ENCODE results near the gene MYBPH.

MYBPH gene

GRCh38 chr1:203173011-203173555 is 2.5 kb downstream of the MYBPH start:
- DNase-seq (ENCODE audit: low read depth): no peak
- no peak overlapping the region for H3K4me3 ChIP-seq (ENCODE audit: low read depth, low read length)
- no peak for TF ChIP-seq CTCF (IDR thresholded peaks at IDR 0.05; ENCODE audit: control insufficient read depth, extremely low read depth, insufficient read depth)

- DNase-seq (ENCODE audit: low read depth): peak; percentile 25
Observed at GRCh38 chr1:203172184-203173010, 3.2 kb downstream of the MYBPH start.

DNA sequence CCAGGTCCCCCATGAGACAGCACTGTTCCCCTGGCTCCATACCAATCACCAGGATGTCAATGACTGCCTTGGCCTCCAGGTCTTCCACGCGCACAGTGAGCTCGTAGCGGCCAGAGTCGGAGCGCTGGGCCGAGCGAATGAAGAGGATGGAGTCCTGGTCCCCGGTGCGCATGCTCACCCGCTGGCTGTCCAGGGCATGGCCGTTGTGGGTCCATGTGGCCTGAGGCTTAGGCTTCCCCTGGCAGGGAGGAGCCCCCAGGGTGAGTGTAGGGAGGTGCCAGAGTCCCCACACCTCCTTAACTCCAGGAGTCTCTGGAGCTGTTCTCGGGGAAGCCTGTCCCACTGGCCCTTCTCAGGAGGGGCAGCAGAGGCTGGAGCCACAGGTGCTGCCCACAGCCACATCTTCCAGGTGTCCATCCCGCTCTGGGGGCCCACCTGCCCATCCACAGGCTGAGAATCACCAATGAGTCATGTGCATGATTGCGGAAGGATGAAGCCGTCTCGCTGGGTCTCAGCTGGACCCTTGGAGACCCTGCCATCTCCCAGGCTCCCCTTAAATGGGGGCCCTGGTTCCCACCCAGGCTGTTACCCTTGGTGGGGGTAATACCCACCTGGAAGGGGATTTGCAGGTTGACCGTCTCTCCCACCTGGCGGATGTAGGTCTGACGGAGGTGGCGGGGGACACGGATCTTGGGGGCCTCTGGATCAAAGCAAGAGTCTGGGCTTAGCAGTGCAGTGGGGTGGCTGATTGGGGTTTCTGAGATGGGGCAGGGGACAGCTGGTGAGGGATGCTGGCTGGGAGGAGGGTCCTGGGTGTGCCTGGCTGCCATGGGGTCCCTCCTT is 4.1 kb downstream of the MYBPH start:
- no peak for DNase-seq (ENCODE audit: low read depth)
- no peak overlapping the region for H3K4me3 ChIP-seq (ENCODE audit: low read depth, low read length)
- no peak for TF ChIP-seq CTCF (IDR thresholded peaks at IDR 0.05; ENCODE audit: control insufficient read depth, extremely low read depth, insufficient read depth)

More at GRCh38 chr1:203172184-203173010, 3.2 kb downstream of the MYBPH start:
- TF ChIP-seq CTCF (IDR thresholded peaks at IDR 0.05; ENCODE audit: control insufficient read depth, extremely low read depth, insufficient read depth): peak; percentile 95
- no peak overlapping the region for H3K4me3 ChIP-seq (ENCODE audit: low read depth, low read length)

DNA sequence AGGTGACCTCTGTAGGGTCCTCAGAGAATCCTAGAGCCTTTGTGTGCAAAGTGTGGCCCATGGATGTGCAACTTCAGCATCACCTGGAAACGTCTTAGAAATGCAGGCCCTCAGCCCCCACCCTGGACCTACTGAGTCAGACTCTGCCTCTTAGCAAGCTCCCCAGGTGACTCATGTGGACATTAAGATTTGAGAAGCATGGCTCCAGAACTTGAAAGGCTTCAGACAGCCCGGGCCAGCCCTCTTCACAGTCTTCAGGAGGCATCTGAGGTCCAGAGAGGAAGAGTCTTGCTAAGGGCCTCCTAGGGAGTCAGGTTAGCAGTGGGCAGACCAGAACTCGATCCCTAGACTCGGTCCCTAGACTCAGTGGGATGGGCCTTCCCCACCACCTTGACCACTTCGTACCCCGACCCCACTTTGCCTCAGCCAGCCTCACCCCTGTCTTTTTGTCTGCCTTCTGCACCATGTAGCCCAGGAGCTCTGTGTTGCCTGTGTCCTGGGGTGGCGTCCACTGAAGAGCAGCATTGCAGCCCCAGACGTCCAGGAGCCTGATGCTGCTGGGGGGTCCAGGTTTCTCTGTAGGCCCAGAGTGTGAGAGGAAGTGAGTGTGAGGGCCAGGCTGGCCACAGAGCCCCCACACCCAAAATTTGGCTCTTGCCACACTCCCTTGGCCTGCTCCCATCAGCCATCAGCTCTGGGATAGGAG is 4.8 kb downstream of the MYBPH start:
- no peak for TF ChIP-seq CTCF (IDR thresholded peaks at IDR 0.05; ENCODE audit: control insufficient read depth, extremely low read depth, insufficient read depth)
- H3K4me3 ChIP-seq (ENCODE audit: low read depth, low read length): no peak overlapping the region
- no peak for DNase-seq (ENCODE audit: low read depth)

- H3K4me3 ChIP-seq (ENCODE audit: low read depth, low read length): no peak overlapping the region
- DNase-seq (ENCODE audit: low read depth): no peak
- no peak for TF ChIP-seq CTCF (IDR thresholded peaks at IDR 0.05; ENCODE audit: control insufficient read depth, extremely low read depth, insufficient read depth)
Observed at GRCh38 chr1:203169770-203170520, 5.7 kb downstream of the MYBPH start.

- no peak for TF ChIP-seq CTCF (IDR thresholded peaks at IDR 0.05; ENCODE audit: control insufficient read depth, extremely low read depth, insufficient read depth)
- DNase-seq (ENCODE audit: low read depth): no peak
- no peak overlapping the region for H3K4me3 ChIP-seq (ENCODE audit: low read depth, low read length)
Observed at GRCh38 chr1:203168991-203169390, 6.6 kb downstream of the MYBPH start.

Measured in LNCaP clone FGC (cell line).